ENCODE data around the gene PTH1R.

The PTH1R gene

GRCh38 chr3:46850468-46850779, 27.1 kb upstream of the PTH1R start:
- no peak for DNase-seq

- no peak for DNase-seq
Observed at GRCh38 chr3:46851364-46852333, 25.9 kb upstream of the PTH1R start.

- no peak for DNase-seq
Observed at GRCh38 chr3:46852334-46852720, 25.2 kb upstream of the PTH1R start.

GRCh38 chr3:46852839-46853355, 24.6 kb upstream of the PTH1R start:
- no peak for DNase-seq

GRCh38 chr3:46853441-46854415, 23.8 kb upstream of the PTH1R start:
- DNase-seq = no peak

- DNase-seq = no peak
Observed at GRCh38 chr3:46854555-46854991, 22.9 kb upstream of the PTH1R start.

- no peak for DNase-seq
Observed at GRCh38 chr3:46856576-46857471, 20.7 kb upstream of the PTH1R start.

- DNase-seq = no peak
Observed at GRCh38 chr3:46857485-46858341, 19.8 kb upstream of the PTH1R start.

- no peak for DNase-seq
Observed at GRCh38 chr3:46858456-46858855, 19.1 kb upstream of the PTH1R start.

- no peak for DNase-seq
Observed at GRCh38 chr3:46859001-46859710, 18.4 kb upstream of the PTH1R start.

GRCh38 chr3:46860017-46860809, 17.3 kb upstream of the PTH1R start:
- DNase-seq = no peak

- DNase-seq = no peak
Observed at GRCh38 chr3:46860810-46861604, 16.5 kb upstream of the PTH1R start.

- DNase-seq = no peak
Observed at GRCh38 chr3:46861605-46862368, 15.7 kb upstream of the PTH1R start.

GRCh38 chr3:46862369-46863025, 15.0 kb upstream of the PTH1R start:
- DNase-seq = no peak

GRCh38 chr3:46863261-46863782, 14.2 kb upstream of the PTH1R start, which contains the start of gene MYL3:
MYL3 (minus strand) TSS chr3:46863444; CDS start chr3:46863390, 54 bp downstream.
- DNase-seq = no peak

- no peak for DNase-seq
Observed at GRCh38 chr3:46864061-46864881, 13.2 kb upstream of the PTH1R start.

Data from NCI-H1436 (cell line).